Measurements from ENCODE around the gene LAMA5. TPM values are rescaled to one million over a fixed set of nuclear protein-coding genes. Genes with fewer than 3 reads are reported as not detected.

The LAMA5 gene
- polyA plus RNA-seq, 3 donors = 0.05 TPM; not detected in 2

DNA sequence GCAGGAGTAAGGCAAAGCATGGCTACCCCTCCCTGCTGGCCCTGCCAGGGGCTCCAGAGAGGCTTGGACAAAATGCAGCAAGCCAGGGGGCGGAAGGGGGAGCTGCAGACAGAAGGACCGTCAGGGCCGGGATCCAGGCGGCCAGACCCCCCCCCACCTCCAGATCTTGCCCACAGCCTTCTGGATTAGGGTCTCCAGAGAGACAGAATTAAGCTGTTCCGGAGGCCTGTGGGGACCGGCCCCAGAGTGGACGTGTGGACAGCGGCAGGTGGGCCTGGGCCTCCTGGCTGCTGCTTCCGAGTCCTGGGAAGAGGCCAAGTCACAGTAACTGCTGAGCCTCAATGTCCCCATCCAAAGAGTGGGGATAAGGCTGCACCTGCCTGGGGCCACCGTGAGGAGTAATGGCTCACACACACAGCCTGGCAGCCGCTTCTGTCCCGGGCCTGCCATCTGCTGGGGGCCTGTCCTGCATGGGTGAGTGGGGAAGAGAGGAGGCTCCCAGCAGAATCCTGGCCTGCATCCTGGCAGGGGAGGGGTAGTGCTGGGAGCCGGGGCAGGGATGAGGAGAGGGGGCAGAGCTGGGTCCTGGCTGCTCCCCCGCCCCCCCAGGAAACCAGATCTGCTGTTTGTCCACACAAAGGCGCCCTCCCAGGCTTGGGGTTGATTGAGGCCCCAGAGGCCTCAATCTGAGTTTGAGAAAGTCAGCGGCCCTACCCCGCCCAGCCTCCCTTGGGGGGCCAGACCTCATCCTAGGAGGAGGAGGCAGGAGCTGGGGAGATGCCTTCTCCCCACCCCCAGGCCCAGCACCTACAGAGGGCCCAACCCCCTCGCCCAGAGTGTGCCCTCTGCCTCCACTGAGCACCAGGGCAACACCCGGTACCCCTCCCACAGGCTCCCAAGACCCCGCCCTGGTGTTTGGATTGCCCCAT, 3.9 kb downstream of the LAMA5 start:
- H3K27ac Mint-ChIP-seq = no peak overlapping the region

DNA sequence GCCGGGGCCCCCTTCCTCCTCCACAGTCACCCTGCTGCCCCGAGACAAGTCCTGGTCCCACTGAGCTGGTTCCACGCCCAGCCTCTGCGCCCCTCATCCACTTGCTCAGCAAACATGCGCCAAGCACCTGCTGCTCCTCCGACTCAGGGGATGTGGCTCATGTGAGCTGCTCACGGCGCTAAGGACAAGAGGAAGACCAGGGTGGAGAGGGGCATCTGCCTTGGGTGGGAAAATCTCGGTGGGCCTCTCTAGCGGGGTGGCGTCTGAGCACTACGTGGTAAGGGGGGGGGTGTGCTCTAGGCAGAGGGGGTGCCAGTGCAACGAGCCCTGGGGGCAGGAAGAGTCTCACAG, 4.5 kb downstream of the LAMA5 start:
- no peak for DNase-seq
- Mint-ChIP-seq H3K4me3 (no peak overlapping the region), H3K27me3 (ENCODE audit: low read depth in 3 of 3) (peaks cover 19 to 42% (median 31%) of the 10 kb centered on the region in 3 donors), H3K4me1 (peaks cover 1% of the 10 kb centered on the region), H3K36me3 (no peaks in the 10 kb centered on the region), H3K9me3 (peaks cover 0 to 1% (median 0%) of the 10 kb centered on the region in 7 donors), H3K27ac (peak overlapping the region in 1 of 7 donors; percentile 43)
- H2AFZ ChIP-seq (ENCODE audit: insufficient read depth, low read depth, low read length, poor library complexity, severe bottlenecking) = no peak overlapping the region
- H3K27me3 ChIP-seq (ENCODE audit: control insufficient read depth in 2 of 2, insufficient read depth in 2 of 2, low read length in 2 of 2) = peaks cover 14 to 26% of the 10 kb centered on the region in 2 donors
- no peak overlapping the region for H3K4me3 ChIP-seq (replicated peaks in 1 of 3; ENCODE audit: low read depth in 2 of 3, low read length in 3 of 3)
- H3K4me1 ChIP-seq (ENCODE audit: control insufficient read depth in 1 of 2, insufficient read depth in 2 of 2, low read length in 2 of 2) = peaks cover 4 to 12% of the 10 kb centered on the region in 2 donors
- TF ChIP-seq, protein P1, sequence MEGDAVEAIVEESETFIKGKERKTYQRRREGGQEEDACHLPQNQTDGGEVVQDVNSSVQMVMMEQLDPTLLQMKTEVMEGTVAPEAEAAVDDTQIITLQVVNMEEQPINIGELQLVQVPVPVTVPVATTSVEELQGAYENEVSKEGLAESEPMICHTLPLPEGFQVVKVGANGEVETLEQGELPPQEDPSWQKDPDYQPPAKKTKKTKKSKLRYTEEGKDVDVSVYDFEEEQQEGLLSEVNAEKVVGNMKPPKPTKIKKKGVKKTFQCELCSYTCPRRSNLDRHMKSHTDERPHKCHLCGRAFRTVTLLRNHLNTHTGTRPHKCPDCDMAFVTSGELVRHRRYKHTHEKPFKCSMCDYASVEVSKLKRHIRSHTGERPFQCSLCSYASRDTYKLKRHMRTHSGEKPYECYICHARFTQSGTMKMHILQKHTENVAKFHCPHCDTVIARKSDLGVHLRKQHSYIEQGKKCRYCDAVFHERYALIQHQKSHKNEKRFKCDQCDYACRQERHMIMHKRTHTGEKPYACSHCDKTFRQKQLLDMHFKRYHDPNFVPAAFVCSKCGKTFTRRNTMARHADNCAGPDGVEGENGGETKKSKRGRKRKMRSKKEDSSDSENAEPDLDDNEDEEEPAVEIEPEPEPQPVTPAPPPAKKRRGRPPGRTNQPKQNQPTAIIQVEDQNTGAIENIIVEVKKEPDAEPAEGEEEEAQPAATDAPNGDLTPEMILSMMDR (IDR thresholded peaks at IDR 0.05) = no peak
- H3K9ac ChIP-seq (ENCODE audit: insufficient read depth, low read length, poor library complexity, severe bottlenecking) = no peak overlapping the region
- WGBS (ENCODE audit: insufficient coverage) = 67% methylated on average over 12 of the region's 13 CpGs
- no peak overlapping the region for H3K27ac ChIP-seq (ENCODE audit: low read depth in 1 of 2, low read length in 2 of 2)
- H3K9me3 ChIP-seq (replicated peaks in 1 of 2; ENCODE audit: control insufficient read depth in 1 of 2, insufficient read depth in 1 of 2, low read length in 2 of 2) = no peaks in the 10 kb centered on the region
- no peaks in the 10 kb centered on the region for H3K36me3 ChIP-seq (replicated peaks in 1 of 2; ENCODE audit: control insufficient read depth in 1 of 2, insufficient read depth in 2 of 2, low read length in 2 of 2)
- H3K4me2 ChIP-seq (replicated peaks; ENCODE audit: extremely low read depth, low read length, poor library complexity, severe bottlenecking) = no peak overlapping the region
- no peaks in the 10 kb centered on the region for H3K79me2 ChIP-seq (ENCODE audit: insufficient read depth, low read length)
- no peaks in the 10 kb centered on the region for H4K20me1 ChIP-seq (ENCODE audit: insufficient read depth, low read length)
- intact Hi-C loops (cut with micrococcal nuclease) = no loop called here

More for the DNA sequence above, 3.9 kb downstream of the LAMA5 start:
- intact Hi-C loops (cut with micrococcal nuclease) = no loop called here
- no peak for DNase-seq
- Mint-ChIP-seq H3K4me1 (peaks cover 5% of the 10 kb centered on the region), H3K36me3 (no peaks in the 10 kb centered on the region), H3K27me3 (ENCODE audit: low read depth in 3 of 3) (peaks cover 23 to 46% (median 33%) of the 10 kb centered on the region in 3 donors), H3K4me3 (no peak overlapping the region), H3K9me3 (peaks cover 0 to 6% (median 0%) of the 10 kb centered on the region in 7 donors)
- TF ChIP-seq, protein P1 (IDR thresholded peaks at IDR 0.05) = no peak
- Histone ChIP-seq H3K36me3 (replicated peaks in 1 of 2; ENCODE audit: control insufficient read depth in 1 of 2, insufficient read depth in 2 of 2, low read length in 2 of 2) (no peaks in the 10 kb centered on the region), H3K4me3 (replicated peaks in 1 of 3; ENCODE audit: low read depth in 2 of 3, low read length in 3 of 3) (no peak overlapping the region), H3K27ac (ENCODE audit: low read depth in 1 of 2, low read length in 2 of 2) (no peak overlapping the region), H3K9me3 (replicated peaks in 1 of 2; ENCODE audit: control insufficient read depth in 1 of 2, insufficient read depth in 1 of 2, low read length in 2 of 2) (peaks cover 0 to under 1% of the 10 kb centered on the region in 2 donors), H3K79me2 (ENCODE audit: insufficient read depth, low read length) (no peaks in the 10 kb centered on the region), H2AFZ (ENCODE audit: insufficient read depth, low read depth, low read length, poor library complexity, severe bottlenecking) (no peak overlapping the region), H3K4me2 (replicated peaks; ENCODE audit: extremely low read depth, low read length, poor library complexity, severe bottlenecking) (no peak overlapping the region), H3K4me1 (ENCODE audit: control insufficient read depth in 1 of 2, insufficient read depth in 2 of 2, low read length in 2 of 2) (peaks cover 11 to 19% of the 10 kb centered on the region in 2 donors), H3K27me3 (ENCODE audit: control insufficient read depth in 2 of 2, insufficient read depth in 2 of 2, low read length in 2 of 2) (peaks cover 20 to 31% of the 10 kb centered on the region in 2 donors), H3K9ac (ENCODE audit: insufficient read depth, low read length, poor library complexity, severe bottlenecking) (no peak overlapping the region), H4K20me1 (ENCODE audit: insufficient read depth, low read length) (no peaks in the 10 kb centered on the region)
- 86% methylated on average over 15 of the region's 20 CpGs for WGBS (ENCODE audit: insufficient coverage)
